ENCODE results near the gene AFF3.

- TF ChIP-seq CTCF (IDR thresholded peaks at IDR 0.05; ENCODE audit: extremely low read depth in 1 of 2, insufficient read depth in 1 of 2, low read depth in 1 of 2, low read length in 2 of 2), result no peak
- no peak for TF ChIP-seq MAX (IDR thresholded peaks at IDR 0.05; ENCODE audit: insufficient read depth, insufficient read length)
- no peak for TF ChIP-seq EZH2 (IDR thresholded peaks at IDR 0.05; ENCODE audit: borderline replicate concordance, low read depth, low read length, severe bottlenecking)
- no peak for TF ChIP-seq POLR2A (IDR thresholded peaks at IDR 0.05; ENCODE audit: low read depth, low read length)
- no peak for TF ChIP-seq POLR2AphosphoS5 (IDR thresholded peaks at IDR 0.05; ENCODE audit: insufficient read depth, low read depth, low read length)
- no peak for TF ChIP-seq MYC (IDR thresholded peaks at IDR 0.05; ENCODE audit: low read depth, low read length)
- no peak for TF ChIP-seq JUN (IDR thresholded peaks at IDR 0.05; ENCODE audit: borderline replicate concordance, insufficient read depth, insufficient read length, low read depth)
- TF ChIP-seq FOS (IDR thresholded peaks at IDR 0.05; ENCODE audit: borderline replicate concordance, insufficient read depth, low read length), result no peak
- TF ChIP-seq GATA2 (IDR thresholded peaks at IDR 0.05; ENCODE audit: insufficient read depth, insufficient read length, low read depth, low read length), result no peak
These were observed 77.6 kb downstream of the AFF3 start for GRCh38 chr2:100064592-100065428.
